Dermis microvascular lymphatic vessel endothelial cell (primary cell): Measurements from ENCODE around the gene ST8SIA5. TPM values are rescaled to one million over a fixed set of nuclear protein-coding genes. Genes with fewer than 3 reads are reported as not detected.

Experiments used
- DNase-seq, 2 donors: peaks; one replicate each; pipeline versions ENCODE4 v3.0.0 to v3.0.0-alpha.2; 2010; ENCODE audit warnings: low read depth in 2 of 2
- total RNA-seq: library from RNA; depleted of rRNA; stranded (reverse); fragments of >200 nt; gene quantifications from 2 replicates; pipeline ENCODE4 v1.2.1, GENCODE V29; 2014

The ST8SIA5 gene
- total RNA-seq, 1 donor from 2014 or later = under 0.01 TPM

- no peak for DNase-seq
Observed at GRCh38 chr18:46740046-46740445, 16.8 kb downstream of the ST8SIA5 start.

- DNase-seq = no peak
Observed at GRCh38 chr18:46738491-46738890, 18.4 kb downstream of the ST8SIA5 start.

- no peak for DNase-seq
Observed at GRCh38 chr18:46736736-46737135, 20.1 kb downstream of the ST8SIA5 start.

- no peak for DNase-seq
Observed at GRCh38 chr18:46736135-46736534, 20.7 kb downstream of the ST8SIA5 start.

GRCh38 chr18:46734981-46735380, 21.9 kb downstream of the ST8SIA5 start:
- DNase-seq = no peak

GRCh38 chr18:46733872-46734271, 23.0 kb downstream of the ST8SIA5 start:
- DNase-seq = no peak

GRCh38 chr18:46732801-46733200, 24.1 kb downstream of the ST8SIA5 start:
- DNase-seq = no peak

GRCh38 chr18:46732201-46732600, 24.7 kb downstream of the ST8SIA5 start:
- no peak for DNase-seq

- no peak for DNase-seq
Observed at GRCh38 chr18:46731316-46731715, 25.5 kb downstream of the ST8SIA5 start.

GRCh38 chr18:46728219-46728930, 28.5 kb downstream of the ST8SIA5 start:
- DNase-seq = no peak

GRCh38 chr18:46727177-46727576, 29.7 kb downstream of the ST8SIA5 start:
- no peak for DNase-seq

GRCh38 chr18:46725310-46725709, 31.5 kb downstream of the ST8SIA5 start:
- no peak for DNase-seq

GRCh38 chr18:46723856-46724415, 32.9 kb downstream of the ST8SIA5 start:
- DNase-seq = no peak

GRCh38 chr18:46722051-46722450, 34.8 kb downstream of the ST8SIA5 start:
- no peak for DNase-seq

GRCh38 chr18:46721331-46721730, 35.5 kb downstream of the ST8SIA5 start:
- no peak for DNase-seq

GRCh38 chr18:46720521-46720920, 36.3 kb downstream of the ST8SIA5 start:
- DNase-seq = no peak

- no peak for DNase-seq
Observed at GRCh38 chr18:46720092-46720491, 36.8 kb downstream of the ST8SIA5 start.

- peak in 1 of 2 donors; percentile 26 for DNase-seq
Observed at GRCh38 chr18:46719388-46719787, 37.5 kb downstream of the ST8SIA5 start.

GRCh38 chr18:46718501-46719341, 38.1 kb downstream of the ST8SIA5 start:
- peak; percentile 38 to 82 for DNase-seq

GRCh38 chr18:46716827-46717226, 40.0 kb downstream of the ST8SIA5 start:
- no peak for DNase-seq

- no peak for DNase-seq
Observed at GRCh38 chr18:46716336-46716735, 40.5 kb downstream of the ST8SIA5 start.

GRCh38 chr18:46715062-46715461, 41.8 kb downstream of the ST8SIA5 start:
- DNase-seq = no peak
